ENCODE measurements around the gene ILKAP. TPM values are rescaled to one million over a fixed set of nuclear protein-coding genes. Genes with fewer than 3 reads are reported as not detected.

The ILKAP gene
- total RNA-seq, 1 donor from 2014 or later = 29.5 TPM

- DNase-seq (ENCODE audit: low read depth) = peak; percentile 96
- no peak for TF ChIP-seq CTCF (IDR thresholded peaks at IDR 0.05; ENCODE audit: insufficient read depth, low read length, poor library complexity, severe bottlenecking)
- Histone ChIP-seq H3K36me3 (ENCODE audit: control insufficient read depth, insufficient read depth, low read length) (no peaks in the 10 kb centered on the region), H3K27me3 (ENCODE audit: control insufficient read depth, insufficient read depth, low read length) (no peaks in the 10 kb centered on the region), H3K4me3 (ENCODE audit: low read depth, low read length) (no peak overlapping the region)
Observed at GRCh38 chr2:238155051-238155760, 48.3 kb downstream of the ILKAP start.

- DNase-seq (ENCODE audit: low read depth) = no peak
- no peaks in the 10 kb centered on the region for H3K36me3 ChIP-seq (ENCODE audit: control insufficient read depth, insufficient read depth, low read length)
- no peak for TF ChIP-seq CTCF (IDR thresholded peaks at IDR 0.05; ENCODE audit: insufficient read depth, low read length, poor library complexity, severe bottlenecking)
Observed at GRCh38 chr2:238154570-238154969, 48.9 kb downstream of the ILKAP start.

GRCh38 chr2:238152771-238153688 lies 50.5 kb downstream of the ILKAP start:
- Histone ChIP-seq H3K4me3 (ENCODE audit: low read depth, low read length) (no peak overlapping the region), H3K27me3 (ENCODE audit: control insufficient read depth, insufficient read depth, low read length) (no peaks in the 10 kb centered on the region), H3K36me3 (ENCODE audit: control insufficient read depth, insufficient read depth, low read length) (no peaks in the 10 kb centered on the region)
- peak; percentile 30 for TF ChIP-seq CTCF (IDR thresholded peaks at IDR 0.05; ENCODE audit: insufficient read depth, low read length, poor library complexity, severe bottlenecking)
- no peak for DNase-seq (ENCODE audit: low read depth)

More at GRCh38 chr2:238154570-238154969, 48.9 kb downstream of the ILKAP start:
- H3K27me3 ChIP-seq (ENCODE audit: control insufficient read depth, insufficient read depth, low read length) = no peaks in the 10 kb centered on the region
- H3K4me3 ChIP-seq (ENCODE audit: low read depth, low read length) = no peak overlapping the region

GRCh38 chr2:238151628-238152235 lies 51.8 kb downstream of the ILKAP start:
- no peak for TF ChIP-seq CTCF (IDR thresholded peaks at IDR 0.05; ENCODE audit: insufficient read depth, low read length, poor library complexity, severe bottlenecking)
- H3K27me3 ChIP-seq (ENCODE audit: control insufficient read depth, insufficient read depth, low read length) = no peaks in the 10 kb centered on the region
- DNase-seq (ENCODE audit: low read depth) = no peak
- no peaks in the 10 kb centered on the region for H3K36me3 ChIP-seq (ENCODE audit: control insufficient read depth, insufficient read depth, low read length)
- H3K4me3 ChIP-seq (ENCODE audit: low read depth, low read length) = no peak overlapping the region

GRCh38 chr2:238151205-238151604 lies 52.3 kb downstream of the ILKAP start:
- H3K4me3 ChIP-seq (ENCODE audit: low read depth, low read length) = no peak overlapping the region
- H3K36me3 ChIP-seq (ENCODE audit: control insufficient read depth, insufficient read depth, low read length) = no peaks in the 10 kb centered on the region
- no peaks in the 10 kb centered on the region for H3K27me3 ChIP-seq (ENCODE audit: control insufficient read depth, insufficient read depth, low read length)
- no peak for DNase-seq (ENCODE audit: low read depth)
- no peak for TF ChIP-seq CTCF (IDR thresholded peaks at IDR 0.05; ENCODE audit: insufficient read depth, low read length, poor library complexity, severe bottlenecking)

Data from kidney epithelial cell (primary cell).